GM19239 (cell line): ENCODE measurements around the gene CASP1.

Experiments used
- DNase-seq: peaks from one replicate; pipeline ENCODE4 v3.0.0; 2011; ENCODE audit warnings: low spot score; ENCODE audit not compliant: insufficient read length
- FAIRE-seq: peaks from 2 replicates; lab custom pipeline; 2011; peaks lifted over from hg19 to GRCh38; lab: Jason Lieb, UNC

The CASP1 gene

GRCh38 chr11:104997288-104997687 lies 37.7 kb downstream of the CASP1 start:
- FAIRE-seq (no peak), DNase-seq (no peak)

DNA sequence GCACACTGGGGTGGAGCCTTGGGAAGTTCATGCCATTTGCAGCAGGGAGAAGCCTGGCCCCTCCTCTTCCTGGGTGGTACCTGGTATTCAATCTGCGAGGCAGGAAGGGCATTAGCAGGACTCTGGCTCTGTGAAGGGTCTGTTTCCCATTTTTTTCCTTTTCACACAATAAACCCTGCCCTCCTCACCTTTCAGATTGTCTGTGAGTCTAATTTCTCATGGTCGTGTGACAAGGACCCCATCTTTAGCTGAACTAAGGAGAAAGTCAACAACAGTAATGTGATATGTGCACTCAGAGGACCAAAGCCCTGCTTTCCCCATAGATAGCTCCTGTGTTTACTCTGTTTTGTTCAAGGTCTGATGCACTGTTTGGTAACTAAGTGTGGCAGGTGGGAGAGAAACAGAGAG lies 39.9 kb downstream of the CASP1 start:
- no peak for DNase-seq
- FAIRE-seq: no peak

DNA sequence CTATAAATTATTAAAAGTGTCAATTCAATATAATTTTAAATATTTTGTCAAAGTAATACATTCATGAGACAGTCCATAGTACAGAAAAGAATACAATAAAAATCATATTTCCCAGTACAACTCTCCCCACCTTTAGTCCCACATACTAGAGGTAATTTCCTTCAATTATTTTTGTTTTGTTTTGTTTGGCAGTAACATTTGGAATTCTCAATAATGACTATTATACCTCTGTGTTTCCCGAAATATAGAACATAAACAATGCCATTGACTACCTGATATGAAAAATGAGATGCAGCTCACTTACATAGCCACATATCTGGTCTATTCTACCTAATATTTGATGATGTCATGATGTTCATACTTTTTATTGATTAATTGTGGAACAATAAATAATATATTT lies 42.2 kb downstream of the CASP1 start:
- FAIRE-seq (no peak), DNase-seq (no peak)

DNA sequence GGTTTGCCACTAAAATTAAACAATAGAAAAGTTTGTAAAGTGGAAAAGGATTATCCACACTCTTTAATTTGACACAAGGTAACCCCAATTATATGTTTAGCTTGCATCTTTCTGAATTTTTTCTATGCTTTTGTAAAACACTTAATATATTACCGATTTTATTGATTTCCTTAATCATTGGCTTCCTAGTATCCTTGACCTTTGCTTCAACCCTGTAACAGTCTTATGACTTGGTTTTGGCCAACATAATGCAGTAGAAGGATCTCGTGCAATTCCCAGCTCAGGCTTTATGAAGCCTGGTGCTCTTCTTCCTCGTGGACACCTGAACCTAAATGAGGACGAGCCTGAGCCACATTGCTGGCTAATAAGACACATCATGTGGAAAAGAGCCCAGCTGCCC lies 43.0 kb downstream of the CASP1 start:
- no peak for FAIRE-seq
- DNase-seq: no peak

DNA sequence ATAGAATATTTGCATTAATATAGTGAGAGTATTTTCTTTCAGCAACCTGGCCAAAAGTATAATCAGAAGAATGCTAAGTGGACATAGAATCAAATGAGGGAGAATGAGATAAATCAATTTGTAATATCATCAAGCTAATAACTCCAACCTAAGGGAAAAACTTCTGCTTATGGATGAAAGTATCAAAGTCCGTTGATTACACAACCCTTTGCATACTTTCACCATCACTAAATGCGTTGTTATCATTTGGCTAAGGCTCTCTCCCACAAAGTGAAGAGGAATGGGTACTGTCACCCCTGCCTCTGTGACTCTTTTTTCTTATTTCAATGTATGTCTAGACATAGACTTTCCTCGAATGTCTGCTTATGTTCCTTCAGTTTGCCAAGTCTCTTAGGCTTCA lies 50.1 kb downstream of the CASP1 start:
- DNase-seq (no peak), FAIRE-seq (no peak)

DNA sequence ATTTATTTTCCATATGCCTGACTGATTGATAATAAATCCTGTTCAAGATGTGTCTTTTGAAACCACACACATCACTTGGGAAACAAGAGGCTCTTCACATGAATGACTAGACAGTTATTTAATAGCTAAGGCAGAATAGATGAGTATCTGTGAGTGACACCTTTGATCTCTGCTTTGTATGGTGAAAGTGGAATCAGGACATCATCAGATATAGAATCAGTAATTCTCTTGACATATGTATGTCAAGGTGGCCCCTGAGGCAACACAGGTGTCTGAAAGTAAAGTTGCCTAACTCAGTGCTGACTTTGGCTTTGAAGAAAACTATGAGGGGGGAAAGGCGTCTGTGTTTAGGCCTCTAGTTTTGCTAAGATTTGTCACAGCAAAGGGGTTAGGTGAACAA lies 55.1 kb downstream of the CASP1 start:
- no peak for DNase-seq
- no peak for FAIRE-seq
